Ascending aorta (tissue), 2 donors: Measurements from ENCODE around the gene HIPK2. TPM values are rescaled to one million over a fixed set of nuclear protein-coding genes. Genes with fewer than 3 reads are reported as not detected.

Experiments used
- DNase-seq, 2 donors: peaks; one replicate each; pipeline ENCODE4 v3.0.0-alpha.2; 2019; ENCODE audit warnings: low spot score in 2 of 2
- H3K27ac ChIP-seq, 2 donors: fragments of 200-600 bp; sonication (generic); one replicate each; pipeline ENCODE4 v1.5.1; 2016 to 2017; ENCODE audit warnings: mild to moderate bottlenecking in 1 of 2
- H3K27me3 ChIP-seq: fragments of 200-600 bp; sonication (generic); one replicate; pipeline ENCODE4 v1.5.1; 2017
- H3K36me3 ChIP-seq, 2 donors: fragments of 200-600 bp; sonication (generic); one replicate each; pipeline ENCODE4 v1.5.1; 2016
- H3K4me1 ChIP-seq, 2 donors: fragments of 200-600 bp; sonication (generic); one replicate each; pipeline ENCODE4 v1.5.1; 2016 to 2017; ENCODE audit warnings: mild to moderate bottlenecking in 1 of 2
- H3K4me3 ChIP-seq, 2 donors: fragments of 200-600 bp; sonication (generic); one replicate each; pipeline ENCODE4 v1.5.1; 2016 to 2017; ENCODE audit warnings: mild to moderate bottlenecking in 1 of 2
- H3K9me3 ChIP-seq, 2 donors: fragments of 200-600 bp; sonication (generic); one replicate each; pipeline ENCODE4 v1.5.1; 2016
- CTCF ChIP-seq, 3 experiments: fragments of 200-600 bp in 2 of 3; fragments of 450-650 bp in 1 of 3; sonication (generic) in 2 of 3; IDR thresholded peaks; one replicate each; pipeline ENCODE4 v1.5.1; 2016 to 2019; ENCODE audit warnings: antibody characterized with exemption in 3 of 3, mild to moderate bottlenecking in 1 of 3, moderate library complexity in 1 of 3
- intact Hi-C: fragments of 100-400 bp; cut with DNase I; formaldehyde crosslinking; loops from one replicate; pipeline ENCODE4 v1.15.1; 2023
- total RNA-seq: library from RNA; depleted of rRNA; stranded (reverse); fragments of >200 nt; gene quantifications from one replicate; pipeline ENCODE4 v1.1.0, GENCODE V29; 2016

Gene HIPK2
- total RNA-seq, 1 donor from 2014 or later: 53.9 TPM

GRCh38 chr7:139588632-139589031 is 189.2 kb downstream of the HIPK2 start:
- no peak overlapping the region for H3K27ac ChIP-seq
- peak in 1 of 2 donors; percentile 33 for DNase-seq

GRCh38 chr7:139587535-139587934 is 190.3 kb downstream of the HIPK2 start:
- no peak for TF ChIP-seq CTCF (IDR thresholded peaks at IDR 0.05)
- no peaks in the 10 kb centered on the region for H3K4me1 ChIP-seq
- peaks cover 55 to 92% of the 10 kb centered on the region in 2 donors for H3K36me3 ChIP-seq
- H3K27ac ChIP-seq: no peak overlapping the region
- peak in 1 of 2 donors; percentile 27 for DNase-seq
- H3K4me3 ChIP-seq: no peak overlapping the region
- intact Hi-C loops: no loop called here
- H3K9me3 ChIP-seq: no peaks in the 10 kb centered on the region
- H3K27me3 ChIP-seq: no peaks in the 10 kb centered on the region

More at GRCh38 chr7:139588632-139589031, 189.2 kb downstream of the HIPK2 start:
- intact Hi-C loops: no loop called here
- Histone ChIP-seq H3K4me3 (no peak overlapping the region), H3K27me3 (no peaks in the 10 kb centered on the region), H3K36me3 (peaks cover 53 to 92% of the 10 kb centered on the region in 2 donors), H3K4me1 (no peaks in the 10 kb centered on the region), H3K9me3 (no peaks in the 10 kb centered on the region)
- no peak for TF ChIP-seq CTCF (IDR thresholded peaks at IDR 0.05)

GRCh38 chr7:139586286-139586685 is 191.5 kb downstream of the HIPK2 start:
- H3K27me3 ChIP-seq: no peaks in the 10 kb centered on the region
- no peak for TF ChIP-seq CTCF (IDR thresholded peaks at IDR 0.05)
- no peak overlapping the region for H3K4me3 ChIP-seq
- peaks cover 64 to 96% of the 10 kb centered on the region in 2 donors for H3K36me3 ChIP-seq
- DNase-seq: no peak
- H3K4me1 ChIP-seq: no peaks in the 10 kb centered on the region
- H3K27ac ChIP-seq: no peak overlapping the region
- intact Hi-C loops: no loop called here
- no peaks in the 10 kb centered on the region for H3K9me3 ChIP-seq

GRCh38 chr7:139585042-139585441 is 192.8 kb downstream of the HIPK2 start:
- no peak for DNase-seq
- Histone ChIP-seq H3K27ac (no peak overlapping the region), H3K9me3 (no peaks in the 10 kb centered on the region), H3K4me1 (no peaks in the 10 kb centered on the region), H3K4me3 (no peak overlapping the region), H3K36me3 (peaks cover 76 to 96% of the 10 kb centered on the region in 2 donors), H3K27me3 (no peaks in the 10 kb centered on the region)
- intact Hi-C loops: no loop called here
- TF ChIP-seq CTCF (IDR thresholded peaks at IDR 0.05): no peak

GRCh38 chr7:139583826-139584553 is 193.8 kb downstream of the HIPK2 start:
- intact Hi-C loops: no loop called here
- Histone ChIP-seq H3K36me3 (peaks cover 82 to 97% of the 10 kb centered on the region in 2 donors), H3K4me3 (no peak overlapping the region), H3K27me3 (no peaks in the 10 kb centered on the region), H3K9me3 (no peaks in the 10 kb centered on the region), H3K27ac (no peak overlapping the region), H3K4me1 (no peaks in the 10 kb centered on the region)
- TF ChIP-seq CTCF (IDR thresholded peaks at IDR 0.05): no peak
- DNase-seq: peak in 1 of 2 donors; percentile 44
